AG09309 (cell line): ENCODE results near the gene FBXO33.

Experiments
- DNase-seq: peaks from one replicate; pipeline ENCODE4 v3.0.0-alpha.2; 2010; ENCODE audit warnings: low read depth
- H3K4me3 ChIP-seq: 2 replicates; pipeline ENCODE4 v1.5.1; 2011; ENCODE audit warnings: mild to moderate bottlenecking, low read depth, low read length, moderate library complexity; ENCODE audit not compliant: control insufficient read depth
- CTCF ChIP-seq: IDR thresholded peaks from 2 replicates; pipeline ENCODE4 v1.5.1; 2011; ENCODE audit warnings: mild to moderate bottlenecking, low read depth, low read length, inconsistent platforms; ENCODE audit not compliant: insufficient read depth, control insufficient read depth; ENCODE audit errors: missing control alignments

FBXO33 gene

GRCh38 chr14:39432619-39433451 is 602 bp upstream of the FBXO33 start:
- TF ChIP-seq CTCF: no peak
- peak overlapping the region; percentile 77 for H3K4me3 ChIP-seq
- DNase-seq: no peak

GRCh38 chr14:39431416-39432178 is 636 bp downstream of the FBXO33 start:
- no peak for TF ChIP-seq CTCF
- DNase-seq: no peak
- H3K4me3 ChIP-seq: peak overlapping the region; percentile 94

GRCh38 chr14:39430762-39431415 is 1.3 kb downstream of the FBXO33 start:
- peak overlapping the region; percentile 94 for H3K4me3 ChIP-seq
- no peak for TF ChIP-seq CTCF
- DNase-seq: no peak

GRCh38 chr14:39428118-39428517 is 4.1 kb downstream of the FBXO33 start:
- TF ChIP-seq CTCF: no peak
- no peak for DNase-seq
- no peak overlapping the region for H3K4me3 ChIP-seq

GRCh38 chr14:39426605-39427004 is 5.6 kb downstream of the FBXO33 start:
- TF ChIP-seq CTCF: peak; percentile 19
- peak; percentile 62 for DNase-seq
- no peak overlapping the region for H3K4me3 ChIP-seq

- H3K4me3 ChIP-seq: no peak overlapping the region
- DNase-seq: no peak
- no peak for TF ChIP-seq CTCF
Measured at GRCh38 chr14:39425947-39426346, 6.3 kb downstream of the FBXO33 start.
